GM12875 (cell line): ENCODE measurements around the gene USP2.
A peak's percentile ranks its signal among the peaks of the same experiment; 100 is the strongest.

Experiments
- H3K4me3 ChIP-seq: one replicate; pipeline ENCODE4 v1.5.1; 2011; ENCODE audit warnings: low read depth, low read length, control low read depth
- TF ChIP-seq, protein P1 (sequence below): IDR thresholded peaks from 2 replicates; pipeline ENCODE4 v1.5.1; 2011; ENCODE audit warnings: low read depth, mild to moderate bottlenecking, control low read depth, inconsistent platforms, low read length, moderate library complexity, borderline replicate concordance; ENCODE audit not compliant: insufficient read depth

Gene USP2

DNA sequence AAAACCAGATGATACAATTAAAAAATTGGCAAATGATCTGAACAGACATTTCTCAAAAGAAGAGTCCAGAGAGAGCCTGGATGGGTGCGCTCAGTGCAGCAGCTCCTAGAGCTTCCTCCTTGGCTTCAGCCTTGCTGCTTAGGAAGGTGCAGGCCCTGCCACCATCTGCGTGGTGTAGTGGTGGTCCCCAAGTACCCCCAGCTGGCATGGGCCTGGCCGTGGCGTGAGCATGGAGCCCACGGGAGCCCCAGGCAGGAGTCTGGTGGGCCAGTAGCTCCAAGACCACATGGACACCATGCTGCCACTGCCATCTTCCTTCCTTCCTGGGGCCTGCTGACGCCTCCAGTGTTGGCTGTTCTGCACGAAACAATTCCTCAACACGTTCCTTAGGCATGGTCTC is 21.0 kb upstream of the USP2 start:
- TF ChIP-seq, protein P1, sequence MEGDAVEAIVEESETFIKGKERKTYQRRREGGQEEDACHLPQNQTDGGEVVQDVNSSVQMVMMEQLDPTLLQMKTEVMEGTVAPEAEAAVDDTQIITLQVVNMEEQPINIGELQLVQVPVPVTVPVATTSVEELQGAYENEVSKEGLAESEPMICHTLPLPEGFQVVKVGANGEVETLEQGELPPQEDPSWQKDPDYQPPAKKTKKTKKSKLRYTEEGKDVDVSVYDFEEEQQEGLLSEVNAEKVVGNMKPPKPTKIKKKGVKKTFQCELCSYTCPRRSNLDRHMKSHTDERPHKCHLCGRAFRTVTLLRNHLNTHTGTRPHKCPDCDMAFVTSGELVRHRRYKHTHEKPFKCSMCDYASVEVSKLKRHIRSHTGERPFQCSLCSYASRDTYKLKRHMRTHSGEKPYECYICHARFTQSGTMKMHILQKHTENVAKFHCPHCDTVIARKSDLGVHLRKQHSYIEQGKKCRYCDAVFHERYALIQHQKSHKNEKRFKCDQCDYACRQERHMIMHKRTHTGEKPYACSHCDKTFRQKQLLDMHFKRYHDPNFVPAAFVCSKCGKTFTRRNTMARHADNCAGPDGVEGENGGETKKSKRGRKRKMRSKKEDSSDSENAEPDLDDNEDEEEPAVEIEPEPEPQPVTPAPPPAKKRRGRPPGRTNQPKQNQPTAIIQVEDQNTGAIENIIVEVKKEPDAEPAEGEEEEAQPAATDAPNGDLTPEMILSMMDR = no peak

GRCh38 chr11:119400860-119401259 is 19.4 kb upstream of the USP2 start:
- TF ChIP-seq, protein P1 = no peak

More for the DNA sequence above, 21.0 kb upstream of the USP2 start:
- no peak overlapping the region for H3K4me3 ChIP-seq

GRCh38 chr11:119397740-119398139 is 16.2 kb upstream of the USP2 start:
- no peak overlapping the region for H3K4me3 ChIP-seq
- TF ChIP-seq, protein P1 = no peak

More at GRCh38 chr11:119400860-119401259, 19.4 kb upstream of the USP2 start:
- H3K4me3 ChIP-seq = no peak overlapping the region

DNA sequence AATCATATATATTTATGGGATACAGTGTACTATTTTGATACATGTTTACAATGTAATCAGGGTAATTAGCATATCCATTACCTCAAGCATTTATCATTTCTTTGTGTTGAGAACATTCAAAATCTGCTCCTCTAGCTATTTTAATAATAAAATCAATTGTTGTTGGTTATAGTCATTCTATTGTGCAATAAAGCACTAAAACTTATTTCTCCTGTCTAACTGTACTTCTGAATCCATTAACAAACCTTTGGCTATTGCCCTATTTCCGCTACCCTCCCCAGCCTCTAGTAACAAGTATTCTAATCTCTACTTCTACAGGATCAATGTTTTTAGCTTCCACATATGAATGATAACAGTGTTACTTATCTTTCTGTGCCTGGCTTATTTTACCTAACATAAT is 15.3 kb upstream of the USP2 start:
- TF ChIP-seq, protein P1 = no peak
- no peak overlapping the region for H3K4me3 ChIP-seq

DNA sequence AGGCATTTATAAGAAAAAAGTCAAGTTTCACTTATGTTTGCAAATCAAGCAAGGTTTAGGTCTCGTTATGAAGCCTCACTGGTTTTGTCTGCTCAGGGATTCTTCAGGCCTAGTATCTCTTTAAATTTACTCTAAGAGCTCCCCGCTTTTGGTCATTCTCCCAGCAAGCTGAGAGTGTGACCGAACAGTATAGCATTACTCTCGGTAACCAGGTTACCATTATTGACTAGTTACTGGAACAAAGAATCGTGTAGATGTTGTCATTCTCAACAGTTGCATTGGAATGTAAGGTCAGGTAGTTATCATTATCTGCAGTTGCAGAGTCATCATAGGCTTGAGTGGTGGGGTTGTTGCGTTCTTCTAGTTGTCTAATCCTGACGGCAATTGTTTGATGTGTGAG is 9.8 kb upstream of the USP2 start:
- no peak overlapping the region for H3K4me3 ChIP-seq
- TF ChIP-seq, protein P1 = no peak

DNA sequence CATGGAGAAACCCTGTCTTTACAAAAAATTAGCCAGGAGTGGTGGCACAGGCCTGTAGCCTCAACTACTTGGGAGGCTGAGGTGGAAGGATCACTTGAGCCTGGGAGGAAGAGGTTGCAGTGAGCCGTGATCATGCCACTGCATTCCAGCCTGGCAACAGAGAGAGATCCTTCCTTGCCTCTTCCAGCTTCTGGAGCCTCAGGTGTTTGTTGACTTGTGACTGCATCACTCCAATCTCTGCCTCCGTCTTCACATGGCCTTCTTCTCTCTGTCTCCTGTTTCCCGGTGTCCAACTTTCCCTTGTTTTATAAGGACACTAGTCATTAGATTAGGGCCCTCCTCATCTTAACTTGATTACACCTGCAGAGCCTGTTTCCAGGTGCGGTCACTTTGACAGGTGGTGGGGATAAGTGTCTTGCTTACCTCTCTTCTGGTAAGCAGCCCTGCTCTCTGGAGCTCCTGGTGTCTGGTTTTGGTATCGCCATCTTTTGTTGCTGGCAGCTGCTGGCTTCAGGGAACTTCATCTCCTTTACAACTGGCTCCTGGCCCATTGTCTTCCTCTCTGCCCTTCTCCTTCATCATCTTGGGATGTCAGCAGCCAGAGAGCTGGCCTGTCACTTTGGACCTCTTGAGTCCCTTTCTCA is 8.2 kb upstream of the USP2 start:
- TF ChIP-seq, protein P1 = peak; percentile 68
- no peak overlapping the region for H3K4me3 ChIP-seq

GRCh38 chr11:119388103-119388502 is 6.6 kb upstream of the USP2 start:
- TF ChIP-seq, protein P1 = no peak
- H3K4me3 ChIP-seq = no peak overlapping the region
